AG10803 (cell line): ENCODE measurements around the gene FER.
"Not testable (repeated sequence)": the region's sequence is repeated elsewhere in the genome, so short reads cannot be mapped to it uniquely, and the experiment has no call there.

Experiments
- DNase-seq: peaks from one replicate; pipeline ENCODE4 v3.0.0; 2010; ENCODE audit warnings: low read depth
- H3K4me3 ChIP-seq: 2 replicates; pipeline ENCODE4 v1.5.1; 2011; ENCODE audit warnings: mild to moderate bottlenecking, low read length, control low read depth
- TF ChIP-seq, protein P1 (sequence below): conservative IDR thresholded peaks from 2 replicates; pipeline ENCODE4 v1.5.1; 2011; ENCODE audit warnings: mild to moderate bottlenecking, low read length, control low read depth, inconsistent platforms

The FER gene

DNA sequence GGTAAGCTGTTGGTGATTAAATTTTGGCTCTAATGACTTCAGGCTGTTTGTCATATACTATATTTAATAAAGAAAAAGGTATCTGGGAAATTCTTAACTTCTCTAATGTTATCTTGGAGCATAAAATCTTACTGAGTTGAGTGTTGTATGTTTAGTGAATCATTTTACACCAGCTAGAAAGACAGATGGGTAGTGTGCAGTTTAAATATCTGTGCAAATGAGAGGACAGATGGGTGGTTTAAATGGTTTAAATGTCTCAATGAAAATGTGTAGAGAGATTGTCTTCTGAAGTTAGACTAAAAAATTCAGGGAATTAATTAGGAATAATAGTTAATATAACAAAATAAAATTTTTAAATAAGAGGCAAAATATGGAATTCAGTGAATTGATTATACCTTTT lies 114.5 kb downstream of the FER start:
- no peak overlapping the region for H3K4me3 ChIP-seq
- no peak for DNase-seq
- TF ChIP-seq, protein P1, sequence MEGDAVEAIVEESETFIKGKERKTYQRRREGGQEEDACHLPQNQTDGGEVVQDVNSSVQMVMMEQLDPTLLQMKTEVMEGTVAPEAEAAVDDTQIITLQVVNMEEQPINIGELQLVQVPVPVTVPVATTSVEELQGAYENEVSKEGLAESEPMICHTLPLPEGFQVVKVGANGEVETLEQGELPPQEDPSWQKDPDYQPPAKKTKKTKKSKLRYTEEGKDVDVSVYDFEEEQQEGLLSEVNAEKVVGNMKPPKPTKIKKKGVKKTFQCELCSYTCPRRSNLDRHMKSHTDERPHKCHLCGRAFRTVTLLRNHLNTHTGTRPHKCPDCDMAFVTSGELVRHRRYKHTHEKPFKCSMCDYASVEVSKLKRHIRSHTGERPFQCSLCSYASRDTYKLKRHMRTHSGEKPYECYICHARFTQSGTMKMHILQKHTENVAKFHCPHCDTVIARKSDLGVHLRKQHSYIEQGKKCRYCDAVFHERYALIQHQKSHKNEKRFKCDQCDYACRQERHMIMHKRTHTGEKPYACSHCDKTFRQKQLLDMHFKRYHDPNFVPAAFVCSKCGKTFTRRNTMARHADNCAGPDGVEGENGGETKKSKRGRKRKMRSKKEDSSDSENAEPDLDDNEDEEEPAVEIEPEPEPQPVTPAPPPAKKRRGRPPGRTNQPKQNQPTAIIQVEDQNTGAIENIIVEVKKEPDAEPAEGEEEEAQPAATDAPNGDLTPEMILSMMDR, result no peak

- H3K4me3 ChIP-seq, DNase-seq: not testable (repeated sequence)
These were observed 118.4 kb downstream of the FER start for GRCh38 chr5:108866097-108866496.

- no peak for DNase-seq
- TF ChIP-seq, protein P1, result no peak
- H3K4me3 ChIP-seq, result no peak overlapping the region
These were observed 120.0 kb downstream of the FER start for GRCh38 chr5:108867656-108868055.

DNA sequence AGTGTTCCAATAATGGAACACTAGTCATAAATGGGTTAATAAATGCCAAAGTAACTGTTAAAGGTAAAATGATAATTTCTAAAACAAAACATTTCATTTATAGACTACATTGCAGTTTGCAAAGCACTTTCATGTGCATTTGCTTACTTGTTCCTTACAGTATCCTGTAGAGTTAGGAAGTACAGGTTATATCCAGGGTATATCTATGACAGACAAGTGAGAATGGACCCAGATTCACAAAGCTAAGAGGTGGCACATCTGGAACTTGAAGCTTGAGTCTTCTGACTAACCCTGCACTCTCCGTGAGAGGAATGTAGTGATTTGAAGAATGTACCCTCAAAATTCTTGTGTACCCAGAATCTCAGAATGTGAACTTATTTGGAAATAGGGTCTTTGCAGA lies 121.4 kb downstream of the FER start:
- TF ChIP-seq, protein P1, result no peak
- no peak for DNase-seq
- no peak overlapping the region for H3K4me3 ChIP-seq

DNA sequence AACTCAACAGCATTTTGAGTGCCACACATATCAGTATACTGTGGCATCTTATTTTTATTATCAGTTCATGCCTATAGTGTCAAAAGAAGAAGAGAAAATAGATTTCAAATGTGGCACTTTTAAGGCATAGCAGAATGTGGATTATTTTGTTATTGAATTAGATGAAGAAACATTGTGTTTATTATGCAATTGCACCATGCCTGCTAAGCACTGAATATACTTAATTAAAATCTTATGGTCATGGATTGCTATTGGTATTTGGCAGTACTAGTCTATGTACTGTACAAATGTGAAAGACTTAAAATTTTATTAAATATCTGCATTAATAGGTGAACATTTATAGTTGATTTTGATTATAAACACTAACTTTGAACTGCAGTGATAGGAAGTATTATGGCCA lies 128.8 kb downstream of the FER start:
- TF ChIP-seq, protein P1, result no peak
- H3K4me3 ChIP-seq, result no peak overlapping the region
- peak; percentile 61 for DNase-seq

DNA sequence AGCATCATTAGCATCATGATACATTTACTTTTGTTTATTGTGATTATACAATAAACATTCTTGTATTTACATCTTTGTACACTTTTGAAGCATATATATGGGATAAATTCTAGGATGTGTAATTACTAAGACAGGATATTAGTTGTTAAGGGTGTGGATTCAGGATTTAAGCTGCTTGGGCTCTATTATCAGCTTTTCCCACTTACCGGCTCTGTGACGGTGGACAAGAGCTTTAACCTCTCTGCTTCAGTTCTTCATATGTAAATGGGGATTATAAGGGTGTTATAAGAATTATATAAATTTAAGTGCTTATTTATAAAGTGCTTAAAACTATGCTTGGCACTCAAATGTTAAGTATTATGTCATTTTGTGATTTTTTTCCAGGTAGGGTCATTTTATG lies 131.1 kb downstream of the FER start:
- TF ChIP-seq, protein P1, result no peak
- no peak for DNase-seq
- no peak overlapping the region for H3K4me3 ChIP-seq

DNA sequence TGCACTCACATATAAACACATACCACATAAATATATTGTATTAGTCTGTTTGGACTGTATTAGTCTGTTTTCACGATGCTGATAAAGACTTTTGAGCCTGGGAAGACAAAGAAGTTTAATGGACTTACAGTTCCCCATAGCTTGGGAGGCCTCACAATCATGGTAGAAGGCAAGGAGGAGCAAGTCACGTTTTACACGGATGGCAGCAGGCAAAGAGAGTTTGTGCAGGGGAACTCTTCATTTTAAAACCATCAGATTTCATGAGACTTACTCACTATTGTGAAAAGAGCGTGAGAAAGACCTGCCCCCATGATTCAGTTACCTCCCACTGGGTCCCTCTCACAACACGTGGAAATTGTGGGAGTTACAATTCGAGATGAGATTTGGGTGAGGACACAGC lies 133.4 kb downstream of the FER start:
- TF ChIP-seq, protein P1, result no peak
- no peak overlapping the region for H3K4me3 ChIP-seq
- no peak for DNase-seq

DNA sequence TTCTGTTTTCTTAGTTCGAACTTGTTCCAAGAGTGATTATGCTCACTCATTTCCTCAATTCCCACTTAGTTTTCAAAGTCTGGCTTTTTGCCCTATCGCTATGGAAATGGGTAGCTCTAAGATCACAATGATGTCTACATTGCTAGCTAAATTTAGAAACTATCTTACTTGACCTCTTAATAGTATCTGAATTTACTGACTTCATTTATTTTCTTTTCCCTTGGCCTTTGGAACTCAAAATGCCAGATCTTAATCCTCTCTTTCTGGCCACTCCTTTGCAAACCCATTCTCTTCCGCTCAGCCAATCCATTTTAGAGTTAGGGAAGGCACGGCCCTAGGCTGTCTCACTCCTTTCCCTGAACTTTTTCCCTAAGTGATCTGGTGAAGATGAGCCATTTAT lies 137.0 kb downstream of the FER start:
- H3K4me3 ChIP-seq, result no peak overlapping the region
- peak; percentile 14 for DNase-seq
- TF ChIP-seq, protein P1, result no peak
